H9 (cell line): ENCODE measurements around the gene RIOX2. TPM values are rescaled to one million over a fixed set of nuclear protein-coding genes. Genes with fewer than 3 reads are reported as not detected.

Experiments used
- DNase-seq: peaks from one replicate; pipeline ENCODE4 v3.0.0-alpha.2; 2017
- H2AFZ ChIP-seq: one replicate; pipeline ENCODE4 v1.6.1; 2013; ENCODE audit warnings: mild to moderate bottlenecking, low read length, control low read depth, moderate library complexity
- H2AK5ac ChIP-seq: 2 replicates; pipeline ENCODE4 v1.6.1; 2013; ENCODE audit warnings: low read length, control low read depth, mixed read lengths; ENCODE audit not compliant: insufficient read length
- H2BK120ac ChIP-seq: one replicate; pipeline ENCODE4 v1.6.1; 2013; ENCODE audit warnings: low read depth, mild to moderate bottlenecking, low read length, control low read depth, inconsistent platforms; ENCODE audit not compliant: poor library complexity, severe bottlenecking
- H2BK12ac ChIP-seq: 2 replicates; pipeline ENCODE4 v1.6.1; 2013; ENCODE audit warnings: low read length, control low read depth, mixed read lengths, low read depth; ENCODE audit not compliant: insufficient read length
- H2BK15ac ChIP-seq: 2 replicates; pipeline ENCODE4 v1.6.1; 2013; ENCODE audit warnings: low read depth, low read length, control low read depth
- H2BK20ac ChIP-seq: one replicate; pipeline ENCODE4 v1.6.1; 2013; ENCODE audit warnings: low read depth, mild to moderate bottlenecking, low read length, control low read depth, inconsistent platforms; ENCODE audit not compliant: poor library complexity, severe bottlenecking
- H2BK5ac ChIP-seq: 2 replicates; pipeline ENCODE4 v1.6.1; 2013; ENCODE audit warnings: low read length, control low read depth, mixed read lengths; ENCODE audit not compliant: insufficient read length
- H3K14ac ChIP-seq: 2 replicates; pipeline ENCODE4 v1.6.1; 2013; ENCODE audit warnings: low read length, control low read depth; ENCODE audit not compliant: insufficient read depth
- H3K18ac ChIP-seq: 2 replicates; pipeline ENCODE4 v1.6.1; 2013; ENCODE audit warnings: low read depth, mild to moderate bottlenecking, mixed read lengths, low read length, control low read depth; ENCODE audit not compliant: insufficient read length
- H3K23ac ChIP-seq: 2 replicates; pipeline ENCODE4 v1.6.1; 2013; ENCODE audit warnings: low read length, control low read depth, mixed read lengths, low read depth; ENCODE audit not compliant: insufficient read length
- H3K23me2 ChIP-seq: 2 replicates; pipeline ENCODE4 v1.6.1; 2013; ENCODE audit warnings: low read depth, mild to moderate bottlenecking, mixed read lengths, low read length, control low read depth; ENCODE audit not compliant: insufficient read length, poor library complexity, severe bottlenecking
- H3K27ac ChIP-seq: 2 replicates; pipeline ENCODE4 v1.5.1; 2013; ENCODE audit warnings: low read length, control low read depth, mixed read lengths, low read depth; ENCODE audit not compliant: insufficient read length
- H3K27me3 ChIP-seq: 2 replicates; pipeline ENCODE4 v1.6.1; 2013; ENCODE audit warnings: low read length, control low read depth, inconsistent platforms; ENCODE audit not compliant: insufficient read depth
- H3K4ac ChIP-seq: 2 replicates; pipeline ENCODE4 v1.6.1; 2013; ENCODE audit warnings: low read depth, mild to moderate bottlenecking, control low read depth, inconsistent platforms, low read length, moderate library complexity
- H3K4me1 ChIP-seq: 2 replicates; pipeline ENCODE4 v1.6.1; 2013; ENCODE audit warnings: low read length, control low read depth, inconsistent platforms; ENCODE audit not compliant: insufficient read depth
- H3K4me2 ChIP-seq: 2 replicates; pipeline ENCODE4 v1.6.1; 2013; ENCODE audit warnings: low read length, control low read depth, mixed read lengths; ENCODE audit not compliant: insufficient read length, insufficient read depth
- H3K56ac ChIP-seq: 2 replicates; pipeline ENCODE4 v1.6.1; 2013; ENCODE audit warnings: low read depth, mild to moderate bottlenecking, mixed read lengths, low read length, control low read depth; ENCODE audit not compliant: insufficient read length
- H3K79me1 ChIP-seq: 2 replicates; pipeline ENCODE4 v1.6.1; 2013; ENCODE audit warnings: low read depth, mild to moderate bottlenecking, moderate library complexity, low read length, control low read depth, inconsistent platforms; ENCODE audit not compliant: insufficient read depth, poor library complexity, severe bottlenecking
- H3K79me2 ChIP-seq: 2 replicates; pipeline ENCODE4 v1.6.1; 2013; ENCODE audit warnings: low read length, control low read depth, inconsistent platforms; ENCODE audit not compliant: insufficient read depth
- H3K9ac ChIP-seq: 2 replicates; pipeline ENCODE4 v1.6.1; 2013; ENCODE audit warnings: low read length, control low read depth, mixed read lengths; ENCODE audit not compliant: insufficient read length; ENCODE audit errors: extremely low read depth
- H3K9me3 ChIP-seq: one replicate; pipeline ENCODE4 v1.6.1; 2013; ENCODE audit warnings: low read depth, low read length, inconsistent platforms; ENCODE audit not compliant: control insufficient read depth
- H3T11ph ChIP-seq: one replicate; pipeline ENCODE4 v1.6.1; 2013; ENCODE audit warnings: mild to moderate bottlenecking, low read length, control low read depth, inconsistent platforms
- H4K20me1 ChIP-seq: one replicate; pipeline ENCODE4 v1.6.1; 2013; ENCODE audit not compliant: control insufficient read depth, insufficient read length, insufficient read depth
- H4K5ac ChIP-seq: 2 replicates; pipeline ENCODE4 v1.6.1; 2013; ENCODE audit warnings: low read depth, mild to moderate bottlenecking, mixed read lengths, low read length, control low read depth; ENCODE audit not compliant: insufficient read length
- H4K8ac ChIP-seq: replicated peaks from 2 replicates; pipeline ENCODE4 v1.6.1; 2013; ENCODE audit warnings: low read length, control low read depth, mixed read lengths, low read depth; ENCODE audit not compliant: insufficient read length
- H4K91ac ChIP-seq: 2 replicates; pipeline ENCODE4 v1.6.1; 2013; ENCODE audit warnings: low read depth, mild to moderate bottlenecking, moderate library complexity, mixed read lengths, low read length, control low read depth; ENCODE audit not compliant: insufficient read length
- H3K27ac Mint-ChIP-seq, 3 experiments: 2 replicates in 2 of 3; 3 replicates in 1 of 3; pipeline ENCODE4 v1.8.0; 2020 to 2021; ENCODE audit warnings: mixed read lengths in 3 of 3, mild to moderate bottlenecking in 1 of 3, moderate library complexity in 1 of 3
- H3K27me3 Mint-ChIP-seq: 2 replicates; pipeline ENCODE4 v1.8.0; 2021; ENCODE audit warnings: low read depth, mild to moderate bottlenecking, moderate library complexity, mixed read lengths
- H3K36me3 Mint-ChIP-seq, 3 experiments: 2 replicates in 2 of 3; 3 replicates in 1 of 3; pipeline ENCODE4 v1.8.0; 2020 to 2021; ENCODE audit warnings: low read depth in 3 of 3, mixed read lengths in 3 of 3; ENCODE audit not compliant: insufficient read depth in 1 of 3
- H3K4me1 Mint-ChIP-seq, 2 experiments: 2 replicates each; pipeline ENCODE4 v1.8.0; 2020; ENCODE audit warnings: mixed read lengths in 2 of 2
- H3K4me3 Mint-ChIP-seq, 2 experiments: 2 replicates in 1 of 2; 3 replicates in 1 of 2; pipeline ENCODE4 v1.8.0; 2020 to 2021; ENCODE audit warnings: mild to moderate bottlenecking in 2 of 2, mixed read lengths in 2 of 2, moderate library complexity in 1 of 2
- H3K9me3 Mint-ChIP-seq, 2 experiments: 2 replicates in 1 of 2; 3 replicates in 1 of 2; pipeline ENCODE4 v1.8.0; 2020; ENCODE audit warnings: mild to moderate bottlenecking in 2 of 2, mixed read lengths in 2 of 2, moderate library complexity in 1 of 2
- WGBS: extraction: QIAGEN DNeasy Blood & Tissue Kit; methylation state at CpG from one replicate; pipeline ENCODE4 v1.1.7; 2013; ENCODE audit warnings: missing lambda C conversion rate, low lambda C conversion rate, mixed read lengths; ENCODE audit not compliant: insufficient read length; ENCODE audit errors: extremely low coverage; 5-methylcytosine and 5-hydroxymethylcytosine counted together
- total RNA-seq: library from RNA; stranded (reverse); gene quantifications from 2 replicates; pipeline ENCODE4 v1.2.1, GENCODE V29; 2021
- TF ChIP-seq, protein P1 (sequence below): fragments of 200-600 bp; sonication (generic); conservative IDR thresholded peaks from 3 replicates; pipeline ENCODE4 v1.8.0; 2021; ENCODE audit warnings: antibody characterized with exemption, mild to moderate bottlenecking

RIOX2 gene
- total RNA-seq, 1 experiment from 2014 or later: 15.5 TPM

GRCh38 chr3:98005438-98005837 lies 33.2 kb upstream of the RIOX2 start:
- no peaks in the 10 kb centered on the region for H3K9me3 Mint-ChIP-seq
- no peak overlapping the region for H2BK12ac ChIP-seq
- H2BK20ac ChIP-seq: no peak overlapping the region
- no peak overlapping the region for H3K27ac Mint-ChIP-seq
- H3T11ph ChIP-seq: no peak overlapping the region
- H4K20me1 ChIP-seq: no peaks in the 10 kb centered on the region
- H3K14ac ChIP-seq: no peak overlapping the region
- H3K4me3 Mint-ChIP-seq: no peak overlapping the region
- H3K23me2 ChIP-seq: no peaks in the 10 kb centered on the region
- no peak overlapping the region for H3K27ac ChIP-seq
- H3K56ac ChIP-seq: no peak overlapping the region
- H3K27me3 Mint-ChIP-seq: no peaks in the 10 kb centered on the region
- H2AK5ac ChIP-seq: no peak overlapping the region
- H3K23ac ChIP-seq: no peak overlapping the region
- H3K4ac ChIP-seq: no peak overlapping the region
- H3K9ac ChIP-seq: no peak overlapping the region
- no peak overlapping the region for H2BK15ac ChIP-seq
- no peak for DNase-seq
- no peaks in the 10 kb centered on the region for H3K79me2 ChIP-seq
- H3K18ac ChIP-seq: no peak overlapping the region
- TF ChIP-seq, protein P1, sequence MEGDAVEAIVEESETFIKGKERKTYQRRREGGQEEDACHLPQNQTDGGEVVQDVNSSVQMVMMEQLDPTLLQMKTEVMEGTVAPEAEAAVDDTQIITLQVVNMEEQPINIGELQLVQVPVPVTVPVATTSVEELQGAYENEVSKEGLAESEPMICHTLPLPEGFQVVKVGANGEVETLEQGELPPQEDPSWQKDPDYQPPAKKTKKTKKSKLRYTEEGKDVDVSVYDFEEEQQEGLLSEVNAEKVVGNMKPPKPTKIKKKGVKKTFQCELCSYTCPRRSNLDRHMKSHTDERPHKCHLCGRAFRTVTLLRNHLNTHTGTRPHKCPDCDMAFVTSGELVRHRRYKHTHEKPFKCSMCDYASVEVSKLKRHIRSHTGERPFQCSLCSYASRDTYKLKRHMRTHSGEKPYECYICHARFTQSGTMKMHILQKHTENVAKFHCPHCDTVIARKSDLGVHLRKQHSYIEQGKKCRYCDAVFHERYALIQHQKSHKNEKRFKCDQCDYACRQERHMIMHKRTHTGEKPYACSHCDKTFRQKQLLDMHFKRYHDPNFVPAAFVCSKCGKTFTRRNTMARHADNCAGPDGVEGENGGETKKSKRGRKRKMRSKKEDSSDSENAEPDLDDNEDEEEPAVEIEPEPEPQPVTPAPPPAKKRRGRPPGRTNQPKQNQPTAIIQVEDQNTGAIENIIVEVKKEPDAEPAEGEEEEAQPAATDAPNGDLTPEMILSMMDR: no peak
- H3K27me3 ChIP-seq: no peaks in the 10 kb centered on the region
- no peaks in the 10 kb centered on the region for H3K4me1 ChIP-seq
- WGBS: no CpG with 5 or more reads among the region's 2 CpGs
- no peaks in the 10 kb centered on the region; a peak in 1 of 4 replicates for H3K4me1 Mint-ChIP-seq
- no peak overlapping the region for H3K4me2 ChIP-seq
- H4K5ac ChIP-seq: no peak overlapping the region
- H3K9me3 ChIP-seq: no peaks in the 10 kb centered on the region
- no peak overlapping the region for H2AFZ ChIP-seq
- no peak overlapping the region for H2BK120ac ChIP-seq
- no peak overlapping the region for H2BK5ac ChIP-seq
- no peak overlapping the region for H4K91ac ChIP-seq
- H3K36me3 Mint-ChIP-seq: no peaks in the 10 kb centered on the region
- no peaks in the 10 kb centered on the region for H3K79me1 ChIP-seq
- H4K8ac ChIP-seq: no peak overlapping the region
